Measurements from ENCODE around the gene ZNF791. TPM values are rescaled to one million over a fixed set of nuclear protein-coding genes. Genes with fewer than 3 reads are reported as not detected.
A peak's percentile ranks its signal among the peaks of the same experiment; 100 is the strongest.

The ZNF791 gene
- total RNA-seq, 1 experiment from 2014 or later, result 23.9 TPM

- no peaks in the 10 kb centered on the region for H3K9me3 Mint-ChIP-seq
- no peaks in the 10 kb centered on the region for H3K27me3 Mint-ChIP-seq (ENCODE audit: low read depth)
- peak overlapping the region; percentile 100 for H3K27ac Mint-ChIP-seq
- DNase-seq (ENCODE audit: low spot score), result peak; percentile 59
- H3K4me3 Mint-ChIP-seq, result peak overlapping the region; percentile 98
- peaks cover 18% of the 10 kb centered on the region for H3K36me3 Mint-ChIP-seq
- ATAC-seq, result no peak
- H3K4me1 Mint-ChIP-seq, result peaks cover 33% of the 10 kb centered on the region
- CTCF ChIA-PET, result interaction anchor here (1.0 to 3.1 kb wide), 5 partner anchors 12 to 216 kb away, joined by 3 to 22 read pairs (median 3); partner anchors contain the start of gene DHPS
- POLR2A ChIA-PET, result interaction anchor here (1.2 to 1.4 kb wide), 2 partner anchors 30 to 185 kb away, joined by 3 to 4 read pairs; partner anchors contain the start of gene ZNF709
- TF ChIP-seq USF1 (CRISPR knock-in tag; IDR thresholded peaks at IDR 0.05) (peak; percentile 19; the same call in 1 of the 2 replicates), FOXK1 (CRISPR knock-in tag; IDR thresholded peaks at IDR 0.05) (peak; percentile 80), GABPB1 (CRISPR knock-in tag; IDR thresholded peaks at IDR 0.05) (peak; percentile 87), ZNF396 (CRISPR knock-in tag; IDR thresholded peaks at IDR 0.05; ENCODE audit: borderline replicate concordance) (no peak), SMAD4 (CRISPR knock-in tag; IDR thresholded peaks at IDR 0.05) (no peak), NFE2L1 (CRISPR knock-in tag; IDR thresholded peaks at IDR 0.05) (no peak), AR (CRISPR knock-in tag; IDR thresholded peaks at IDR 0.05) (0 out of 2 replicates have a peak, but pooled peaks have one; percentile 19), TP53 (CRISPR knock-in tag; IDR thresholded peaks at IDR 0.05) (no peak), KAT7 (CRISPR knock-in tag; IDR thresholded peaks at IDR 0.05; ENCODE audit: borderline replicate concordance) (no peak), CDX4 (CRISPR knock-in tag; IDR thresholded peaks at IDR 0.05; ENCODE audit: borderline replicate concordance) (no peak), ZNF671 (CRISPR knock-in tag; IDR thresholded peaks at IDR 0.05) (no peak), TEAD1 (CRISPR knock-in tag; IDR thresholded peaks at IDR 0.05) (no peak; the same call in 1 of the 2 replicates), ETV6 (CRISPR knock-in tag; IDR thresholded peaks at IDR 0.05) (no peak), MAX (CRISPR knock-in tag; IDR thresholded peaks at IDR 0.05) (peak; percentile 11; the same call in 1 of the 2 replicates), ATF6 (CRISPR knock-in tag; IDR thresholded peaks at IDR 0.05) (no peak), ZNF512 (CRISPR knock-in tag; IDR thresholded peaks at IDR 0.05; ENCODE audit: borderline replicate concordance) (no peak), CBFB (CRISPR knock-in tag; IDR thresholded peaks at IDR 0.05; ENCODE audit: low read depth) (no peak), TEAD4 (CRISPR knock-in tag; IDR thresholded peaks at IDR 0.05) (0 out of 2 replicates have a peak, but pooled peaks have one; percentile 33), ZNF425 (CRISPR knock-in tag; conservative IDR thresholded peaks at IDR 0.05) (no peak), STAT6 (CRISPR knock-in tag; conservative IDR thresholded peaks at IDR 0.05; ENCODE audit: low read depth) (no peak), TCF7 (CRISPR knock-in tag; IDR thresholded peaks at IDR 0.05; ENCODE audit: low read depth) (no peak), OVOL2 (CRISPR knock-in tag; IDR thresholded peaks at IDR 0.05; ENCODE audit: borderline replicate concordance) (no peak), SMAD3 (CRISPR knock-in tag; IDR thresholded peaks at IDR 0.05; ENCODE audit: borderline replicate concordance) (0 out of 2 replicates have a peak, but pooled peaks have one; percentile 55)
Observed at GRCh38 chr19:12669270-12670158, 58.8 kb downstream of the ZNF791 start.

Measured in WTC11 (cell line).